Dermis microvascular lymphatic vessel endothelial cell (primary cell): ENCODE results near the gene UGT1A10. TPM values are rescaled to one million over a fixed set of nuclear protein-coding genes. Genes with fewer than 3 reads are reported as not detected.
"Not testable (repeated sequence)": the region's sequence is repeated elsewhere in the genome, so short reads cannot be mapped to it uniquely, and the experiment has no call there.

ENCODE experiments used
- DNase-seq, 2 donors: peaks; one replicate each; pipeline versions ENCODE4 v3.0.0 to v3.0.0-alpha.2; 2010; ENCODE audit warnings: low read depth in 2 of 2
- total RNA-seq: library from RNA; depleted of rRNA; stranded (reverse); fragments of >200 nt; gene quantifications from 2 replicates; pipeline ENCODE4 v1.2.1, GENCODE V29; 2014

The UGT1A10 gene
- total RNA-seq, 1 donor from 2014 or later: not detected

DNA sequence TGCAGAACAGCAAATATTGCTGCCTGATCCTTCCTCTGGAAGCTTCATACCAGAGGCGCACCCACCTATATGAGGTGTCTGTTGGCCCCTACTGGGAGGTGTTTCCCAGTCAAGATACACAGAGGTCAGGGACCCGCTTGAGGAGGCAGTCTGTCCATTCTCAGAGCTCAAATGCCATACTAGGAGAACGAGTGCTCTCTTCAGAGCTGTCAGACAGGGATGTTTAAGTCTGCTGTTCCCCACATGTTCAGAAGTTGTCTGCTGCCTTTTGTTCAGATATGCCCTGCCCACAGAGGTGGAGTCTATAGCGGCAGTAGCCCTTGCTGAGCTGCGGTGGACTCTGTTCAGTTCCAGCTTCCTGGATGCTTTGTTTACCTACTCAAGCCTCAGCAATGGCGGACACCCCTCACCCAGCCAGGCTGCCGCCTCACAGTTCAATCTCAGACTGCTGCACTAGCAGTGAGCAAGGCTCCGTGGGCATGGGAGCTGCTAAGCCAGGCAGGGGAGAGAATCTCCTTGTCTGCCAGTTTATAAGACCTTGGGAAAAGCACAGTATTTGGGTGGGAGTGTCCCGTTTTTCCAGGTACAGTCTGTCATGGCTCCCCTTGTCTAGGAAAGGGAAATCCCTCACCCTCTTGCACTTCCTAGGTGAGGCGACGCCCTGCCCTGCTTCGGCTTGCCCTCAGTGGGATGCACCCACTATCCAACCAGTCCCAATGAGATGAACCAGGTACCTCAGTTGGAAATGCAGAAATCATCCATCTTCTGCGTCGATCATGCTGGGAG is 100.8 kb downstream of the UGT1A10 start:
- DNase-seq: not testable (repeated sequence)

GRCh38 chr2:233740870-233741269 is 104.6 kb downstream of the UGT1A10 start:
- no peak for DNase-seq

- no peak for DNase-seq
These were observed 107.4 kb downstream of the UGT1A10 start for GRCh38 chr2:233743464-233744259.

GRCh38 chr2:233745073-233745755 is 109.0 kb downstream of the UGT1A10 start:
- no peak for DNase-seq

- DNase-seq: not testable (repeated sequence)
These were observed 109.6 kb downstream of the UGT1A10 start for GRCh38 chr2:233745838-233746237.

- DNase-seq: no peak
These were observed 110.4 kb downstream of the UGT1A10 start for GRCh38 chr2:233746475-233747282.

GRCh38 chr2:233747283-233747544 is 111.0 kb downstream of the UGT1A10 start:
- no peak for DNase-seq

DNA sequence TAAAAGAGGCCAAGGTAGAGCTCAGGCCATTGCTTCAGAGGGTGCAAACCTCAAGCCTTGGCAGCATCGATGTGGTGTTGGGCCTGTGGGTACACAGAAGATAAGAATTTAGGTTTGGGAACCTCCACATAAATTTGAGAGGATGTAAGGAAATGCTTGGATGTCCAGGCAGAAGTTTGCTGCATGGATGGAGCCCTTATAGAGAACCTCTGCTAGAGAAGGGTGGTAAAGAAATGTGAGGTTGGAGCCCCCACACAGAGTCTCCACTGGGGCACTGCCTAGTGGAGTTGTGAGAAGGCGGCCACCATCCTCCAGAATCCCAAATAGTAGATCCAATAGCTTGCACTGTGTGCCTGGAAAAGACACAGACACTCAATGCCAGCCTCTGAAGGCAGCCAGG is 114.4 kb downstream of the UGT1A10 start:
- DNase-seq: not testable (repeated sequence)

DNA sequence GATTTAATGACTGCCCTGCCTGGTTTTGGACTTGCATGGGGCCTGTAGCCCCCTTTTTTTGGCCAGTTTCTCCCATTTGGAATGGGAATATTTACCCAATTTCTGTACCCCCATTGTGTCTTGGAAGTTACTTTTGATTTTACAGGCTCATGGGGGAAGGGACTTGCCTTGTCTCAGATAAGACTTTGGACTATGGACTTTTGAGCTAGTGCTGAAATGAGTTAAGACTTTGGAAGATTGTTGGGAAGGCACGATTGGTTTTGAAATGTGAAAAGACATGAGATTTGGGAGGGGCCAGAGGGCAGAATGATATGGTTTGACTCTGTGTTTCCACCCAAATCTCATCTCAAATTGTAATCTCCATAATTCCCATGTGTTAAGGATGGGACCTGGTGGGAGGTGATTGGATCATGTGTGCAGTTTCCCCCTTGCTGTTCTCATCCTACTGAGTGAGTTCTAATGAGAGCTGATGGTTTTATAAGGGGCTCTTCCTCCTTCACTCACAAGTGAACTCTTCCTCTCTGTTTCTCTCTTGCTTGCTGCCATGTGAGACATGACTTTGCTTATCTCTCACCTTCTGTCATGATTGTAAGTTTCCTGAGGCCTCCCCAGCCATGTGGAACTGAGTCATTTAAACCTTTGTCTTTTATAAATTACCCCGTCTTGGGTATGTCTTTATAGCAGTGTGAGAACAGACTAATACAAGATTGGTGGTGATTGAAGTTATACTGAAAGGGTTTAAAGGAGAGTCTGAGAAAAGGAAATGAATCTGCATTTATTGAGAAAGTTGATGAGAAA is 115.2 kb downstream of the UGT1A10 start:
- DNase-seq: not testable (repeated sequence)

GRCh38 chr2:233754872-233755611 is 118.8 kb downstream of the UGT1A10 start:
- DNase-seq: no peak

- DNase-seq: no peak
These were observed 120.3 kb downstream of the UGT1A10 start for GRCh38 chr2:233756429-233757081.

DNA sequence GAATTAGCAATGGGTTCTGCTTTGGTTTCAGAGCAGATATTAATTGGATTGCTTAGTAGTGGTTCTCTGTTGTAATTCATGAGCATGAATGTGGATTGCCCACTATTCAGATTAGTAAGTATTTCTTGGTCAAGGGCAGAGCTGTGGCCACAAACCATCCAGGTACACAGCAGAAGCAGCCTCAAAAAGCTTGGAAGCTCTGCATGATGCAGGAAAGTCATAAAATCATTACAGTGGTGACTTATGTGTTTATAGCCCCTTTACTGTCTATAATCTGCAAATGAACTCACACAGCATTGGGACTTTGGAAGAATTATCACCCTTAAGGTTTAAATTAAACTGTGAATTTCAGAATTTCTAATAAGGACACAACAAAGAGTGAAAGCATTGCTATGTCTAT is 121.9 kb downstream of the UGT1A10 start:
- DNase-seq: no peak

DNA sequence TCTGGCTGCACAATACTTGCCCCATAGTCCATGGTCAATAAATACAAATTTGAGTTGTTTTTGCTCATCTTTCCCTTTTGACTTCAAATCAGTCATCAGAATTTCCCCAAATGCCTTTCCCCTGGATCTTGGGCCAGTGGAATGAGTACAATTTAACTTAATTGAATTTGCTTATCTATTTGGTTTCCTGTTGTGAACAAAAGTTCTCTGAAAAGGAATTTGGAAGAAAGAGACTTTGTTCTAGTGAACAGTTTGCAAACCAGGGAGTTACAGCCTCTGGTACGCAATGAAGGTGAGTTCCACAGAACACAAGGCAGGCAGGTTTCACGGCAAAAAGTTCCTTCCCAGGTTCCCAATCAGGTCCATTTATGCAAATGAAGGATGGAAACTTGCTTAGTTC is 122.6 kb downstream of the UGT1A10 start:
- no peak for DNase-seq

DNA sequence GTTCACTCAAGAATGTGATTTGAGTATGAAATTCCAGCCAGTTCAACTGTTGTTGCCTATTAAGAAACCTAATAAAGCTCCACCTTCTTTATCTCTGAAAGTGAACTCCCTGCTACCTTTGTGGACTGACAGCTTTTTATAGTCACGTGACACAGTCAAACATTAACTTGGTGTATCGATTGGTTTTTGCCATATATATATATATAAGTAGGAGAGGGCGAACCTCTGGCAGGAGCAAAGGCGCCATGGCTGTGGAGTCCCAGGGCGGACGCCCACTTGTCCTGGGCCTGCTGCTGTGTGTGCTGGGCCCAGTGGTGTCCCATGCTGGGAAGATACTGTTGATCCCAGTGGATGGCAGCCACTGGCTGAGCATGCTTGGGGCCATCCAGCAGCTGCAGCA is 123.8 kb downstream of the UGT1A10 start, which contains the start of gene UGT1A1:
UGT1A1 (plus strand) TSS at position 228 of the 400 bp plus-strand sequence; CDS start at position 246, 18 bp downstream.
- DNase-seq: no peak

- no peak for DNase-seq
These were observed 125.0 kb downstream of the UGT1A10 start for GRCh38 chr2:233761040-233761769.

DNA sequence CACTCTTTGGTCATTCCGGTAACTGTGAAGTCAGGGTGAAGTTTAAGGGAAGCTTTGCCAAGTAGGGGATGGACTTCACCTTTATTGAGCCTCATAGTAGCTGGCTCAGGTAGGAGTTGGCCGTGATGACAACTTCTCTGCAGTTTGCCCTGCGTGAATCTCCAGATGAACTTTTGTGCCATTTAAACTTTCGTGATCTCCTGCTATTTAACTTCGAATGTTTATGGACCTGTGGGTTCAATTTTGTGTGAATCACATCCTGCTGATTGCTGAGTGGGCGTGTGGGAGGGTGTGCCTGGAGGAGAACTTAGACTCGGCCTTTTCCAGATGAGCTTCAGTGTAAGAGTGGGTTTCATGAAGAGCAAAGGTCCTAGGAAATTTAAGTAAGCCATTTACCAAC is 128.0 kb downstream of the UGT1A10 start:
- DNase-seq: no peak

GRCh38 chr2:233764761-233765160 is 128.5 kb downstream of the UGT1A10 start:
- no peak for DNase-seq

DNA sequence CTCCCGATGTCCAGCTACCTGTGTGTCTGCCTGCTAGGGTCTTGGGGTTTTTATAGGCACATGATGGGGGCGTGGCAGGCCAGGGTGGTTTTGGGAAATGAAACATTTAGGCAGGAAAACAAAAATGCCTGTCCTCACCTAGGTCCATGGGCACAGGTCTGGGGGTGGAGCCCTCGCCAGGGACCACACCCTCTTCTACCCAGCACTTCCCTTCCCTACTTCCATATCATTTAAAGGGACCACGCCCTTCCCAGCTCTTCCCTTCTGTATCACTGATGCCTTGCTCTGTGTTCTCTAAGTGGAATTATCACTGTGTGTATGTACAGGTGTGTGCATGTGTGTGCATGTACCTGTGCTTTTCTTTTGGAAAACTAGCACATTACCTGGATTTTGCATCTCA is 130.2 kb downstream of the UGT1A10 start:
- DNase-seq: no peak

- no peak for DNase-seq
These were observed 131.8 kb downstream of the UGT1A10 start for GRCh38 chr2:233768076-233768475.
